PC-9 (cell line): ENCODE measurements around the gene IDS.

Source experiments
- CTCF ChIP-seq: fragments of 200-600 bp; sonication (generic); conservative IDR thresholded peaks from 2 replicates; pipeline ENCODE4 v1.6.1; 2017; ENCODE audit warnings: mixed run types, antibody characterized with exemption, mild to moderate bottlenecking, moderate library complexity
- EZH2 ChIP-seq: fragments of 200-600 bp; sonication (generic); IDR thresholded peaks from 2 replicates; pipeline ENCODE4 v1.8.0; 2017; ENCODE audit warnings: antibody characterized with exemption, low read depth

- no peak for TF ChIP-seq CTCF
- no peak for TF ChIP-seq EZH2
Observed at GRCh38 chrX:149467461-149467860, 37.6 kb downstream of the IDS start.
